ENCODE data around the gene HAP1.

DNA sequence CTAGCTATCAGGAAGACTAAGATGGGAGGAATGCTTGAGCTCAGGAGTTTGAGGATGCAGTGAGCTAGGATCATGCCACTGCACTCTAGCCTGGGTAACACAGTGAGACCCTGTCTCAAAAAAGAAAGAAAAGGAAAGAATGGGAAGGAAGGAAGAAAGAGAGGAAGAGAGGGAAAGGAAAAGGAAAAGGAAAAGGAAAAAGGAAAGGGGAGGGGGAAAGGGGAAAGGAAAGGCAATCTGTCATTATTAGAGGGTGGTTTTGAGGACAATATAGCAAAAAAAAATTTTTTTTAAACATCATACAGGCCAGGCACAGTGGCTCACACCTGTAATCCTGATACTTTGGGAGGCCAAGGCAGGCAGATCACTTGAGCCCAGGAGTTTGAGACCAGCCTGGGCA lies 31.7 kb upstream of the HAP1 start:
- TF ChIP-seq MAFK (IDR thresholded peaks at IDR 0.05; ENCODE audit: low read depth, low read length) (no peak), YY1 (IDR thresholded peaks at IDR 0.05; ENCODE audit: low read depth, low read length) (no peak), RFX5 (IDR thresholded peaks at IDR 0.05; ENCODE audit: borderline replicate concordance, low read depth, low read length) (no peak), POU5F1 (IDR thresholded peaks at IDR 0.05; ENCODE audit: low read depth, low read length) (no peak), BACH1 (IDR thresholded peaks at IDR 0.05; ENCODE audit: low read length) (no peak), BCL11A (IDR thresholded peaks at IDR 0.05; ENCODE audit: low read depth in 2 of 2, low read length in 2 of 2) (no peak), TEAD4 (IDR thresholded peaks at IDR 0.05; ENCODE audit: low read depth, low read length) (no peak), NRF1 (IDR thresholded peaks at IDR 0.05; ENCODE audit: low read depth, low read length) (no peak), GTF2F1 (IDR thresholded peaks at IDR 0.05; ENCODE audit: borderline replicate concordance, low read depth, low read length) (no peak), SP2 (IDR thresholded peaks at IDR 0.05; ENCODE audit: low read length) (no peak), CREB1 (IDR thresholded peaks at IDR 0.05) (no peak)
- TF ChIP-seq, protein P1, sequence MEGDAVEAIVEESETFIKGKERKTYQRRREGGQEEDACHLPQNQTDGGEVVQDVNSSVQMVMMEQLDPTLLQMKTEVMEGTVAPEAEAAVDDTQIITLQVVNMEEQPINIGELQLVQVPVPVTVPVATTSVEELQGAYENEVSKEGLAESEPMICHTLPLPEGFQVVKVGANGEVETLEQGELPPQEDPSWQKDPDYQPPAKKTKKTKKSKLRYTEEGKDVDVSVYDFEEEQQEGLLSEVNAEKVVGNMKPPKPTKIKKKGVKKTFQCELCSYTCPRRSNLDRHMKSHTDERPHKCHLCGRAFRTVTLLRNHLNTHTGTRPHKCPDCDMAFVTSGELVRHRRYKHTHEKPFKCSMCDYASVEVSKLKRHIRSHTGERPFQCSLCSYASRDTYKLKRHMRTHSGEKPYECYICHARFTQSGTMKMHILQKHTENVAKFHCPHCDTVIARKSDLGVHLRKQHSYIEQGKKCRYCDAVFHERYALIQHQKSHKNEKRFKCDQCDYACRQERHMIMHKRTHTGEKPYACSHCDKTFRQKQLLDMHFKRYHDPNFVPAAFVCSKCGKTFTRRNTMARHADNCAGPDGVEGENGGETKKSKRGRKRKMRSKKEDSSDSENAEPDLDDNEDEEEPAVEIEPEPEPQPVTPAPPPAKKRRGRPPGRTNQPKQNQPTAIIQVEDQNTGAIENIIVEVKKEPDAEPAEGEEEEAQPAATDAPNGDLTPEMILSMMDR (IDR thresholded peaks at IDR 0.05; ENCODE audit: control extremely low read depth in 1 of 3, insufficient read depth in 1 of 3, low read depth in 1 of 3, low read length in 3 of 3): no peak
- TF ChIP-seq, protein P2, sequence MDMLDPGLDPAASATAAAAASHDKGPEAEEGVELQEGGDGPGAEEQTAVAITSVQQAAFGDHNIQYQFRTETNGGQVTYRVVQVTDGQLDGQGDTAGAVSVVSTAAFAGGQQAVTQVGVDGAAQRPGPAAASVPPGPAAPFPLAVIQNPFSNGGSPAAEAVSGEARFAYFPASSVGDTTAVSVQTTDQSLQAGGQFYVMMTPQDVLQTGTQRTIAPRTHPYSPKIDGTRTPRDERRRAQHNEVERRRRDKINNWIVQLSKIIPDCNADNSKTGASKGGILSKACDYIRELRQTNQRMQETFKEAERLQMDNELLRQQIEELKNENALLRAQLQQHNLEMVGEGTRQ (IDR thresholded peaks at IDR 0.05; ENCODE audit: low read length): no peak

Data from H1 (cell line).